Nucleus accumbens (tissue), 56 donors: ENCODE measurements around the gene ATP1A2.

Experiments used
- DNase-seq, 56 donors: peaks; one replicate each; lab custom pipeline; 2025; lab: John Stamatoyannopoulos, UW

The ATP1A2 gene

DNA sequence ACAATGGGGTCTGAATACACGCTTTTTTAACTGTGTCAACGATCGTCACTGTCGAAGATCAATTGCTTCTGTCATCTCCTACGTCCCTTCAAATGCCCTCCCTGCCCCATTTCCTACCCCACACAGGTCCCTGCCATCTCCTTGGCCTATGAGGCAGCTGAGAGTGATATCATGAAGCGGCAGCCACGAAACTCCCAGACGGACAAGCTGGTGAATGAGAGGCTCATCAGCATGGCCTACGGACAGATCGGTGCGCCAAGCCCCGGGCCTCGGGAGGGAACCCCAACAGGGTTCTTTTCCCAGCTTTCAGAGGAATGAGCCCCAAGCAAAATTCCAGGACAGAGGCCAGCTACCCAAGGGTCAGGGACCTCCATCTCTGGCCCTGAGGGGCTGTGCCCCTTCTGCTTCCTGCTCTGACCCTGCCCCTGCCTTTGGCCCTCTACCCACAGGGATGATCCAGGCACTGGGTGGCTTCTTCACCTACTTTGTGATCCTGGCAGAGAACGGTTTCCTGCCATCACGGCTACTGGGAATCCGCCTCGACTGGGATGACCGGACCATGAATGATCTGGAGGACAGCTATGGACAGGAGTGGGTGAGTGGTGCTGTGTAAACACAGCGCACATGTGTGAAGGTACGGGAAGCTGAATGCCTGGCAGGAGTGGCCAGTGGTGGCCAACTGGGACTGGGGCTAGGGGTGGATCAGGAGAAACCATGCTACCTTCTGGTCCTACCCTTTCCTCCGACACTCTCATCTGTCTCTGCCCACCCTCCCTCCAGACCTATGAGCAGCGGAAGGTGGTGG is 20.8 kb downstream of the ATP1A2 start:
- DNase-seq, result no peak

GRCh38 chr1:160136926-160137200 is 21.3 kb downstream of the ATP1A2 start:
- DNase-seq, result no peak

DNA sequence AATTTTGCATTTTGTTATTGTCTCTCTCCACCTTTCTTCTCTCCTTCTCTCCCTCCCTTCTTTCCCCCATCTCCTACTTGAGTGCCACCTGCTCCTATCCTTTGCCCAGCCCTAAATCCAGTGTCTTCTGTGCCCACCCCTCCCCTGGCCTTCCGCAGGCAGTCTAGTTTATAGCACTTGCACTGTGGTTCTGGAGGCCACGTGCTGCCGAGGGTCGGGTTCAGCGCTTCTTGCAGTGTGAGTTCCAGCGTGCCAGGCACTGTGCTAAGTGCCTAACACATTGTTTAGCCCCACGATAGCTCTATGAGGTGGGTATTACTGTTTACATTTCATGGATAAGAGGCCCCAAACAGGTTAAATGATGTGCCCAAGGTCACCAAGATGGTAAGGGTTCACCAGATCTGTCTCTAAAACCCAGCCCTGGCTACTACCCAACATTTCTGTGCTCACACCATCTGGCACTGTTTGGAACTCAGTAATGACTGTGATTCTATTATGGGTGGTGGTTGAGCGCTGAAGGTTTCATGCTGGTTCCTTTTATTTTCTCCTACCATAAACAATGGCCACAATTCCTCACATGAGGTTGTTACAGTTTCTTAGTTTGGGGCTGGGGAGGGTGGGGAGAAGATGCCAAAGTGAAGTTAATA is 21.8 kb downstream of the ATP1A2 start:
- no peak for DNase-seq

GRCh38 chr1:160139840-160140239 is 24.3 kb downstream of the ATP1A2 start:
- no peak for DNase-seq

- DNase-seq, result peak in 2 of 56 donors; percentile 8 to 16
Observed at GRCh38 chr1:160143695-160144094, 28.1 kb downstream of the ATP1A2 start.

GRCh38 chr1:160144921-160145320 is 29.4 kb downstream of the ATP1A2 start:
- DNase-seq, result peak in 6 of 56 donors; percentile 11 to 42 (median 20)

- DNase-seq, result no peak
Observed at GRCh38 chr1:160146107-160146506, 30.5 kb downstream of the ATP1A2 start.

GRCh38 chr1:160148121-160148520 is 32.6 kb downstream of the ATP1A2 start:
- no peak for DNase-seq

DNA sequence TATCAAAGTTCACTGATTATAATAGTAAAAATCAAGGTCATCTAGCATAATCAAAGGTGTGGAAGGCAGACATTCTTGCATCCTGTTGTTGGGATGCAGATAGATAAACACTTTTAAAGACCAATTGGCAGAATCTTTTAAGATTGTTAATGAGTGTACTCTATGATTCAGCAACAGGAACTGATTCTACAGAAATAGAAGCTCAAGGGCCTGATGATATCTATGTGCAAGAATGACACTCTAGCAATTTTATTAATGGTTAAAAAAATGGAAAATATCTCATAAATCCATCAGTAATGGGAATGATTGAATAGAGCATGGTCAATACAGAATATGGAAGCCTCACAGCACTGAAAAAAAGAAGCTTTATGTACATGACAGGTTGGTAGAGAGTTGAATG is 33.7 kb downstream of the ATP1A2 start:
- no peak for DNase-seq

GRCh38 chr1:160149716-160150115 is 34.2 kb downstream of the ATP1A2 start:
- DNase-seq, result no peak

- DNase-seq, result no peak
Observed at GRCh38 chr1:160151303-160151702, 35.7 kb downstream of the ATP1A2 start, which contains the start of gene ATP1A4. ATP1A4 (plus strand) TSS chr1:160151603; CDS start chr1:160152041, 438 bp downstream.

DNA sequence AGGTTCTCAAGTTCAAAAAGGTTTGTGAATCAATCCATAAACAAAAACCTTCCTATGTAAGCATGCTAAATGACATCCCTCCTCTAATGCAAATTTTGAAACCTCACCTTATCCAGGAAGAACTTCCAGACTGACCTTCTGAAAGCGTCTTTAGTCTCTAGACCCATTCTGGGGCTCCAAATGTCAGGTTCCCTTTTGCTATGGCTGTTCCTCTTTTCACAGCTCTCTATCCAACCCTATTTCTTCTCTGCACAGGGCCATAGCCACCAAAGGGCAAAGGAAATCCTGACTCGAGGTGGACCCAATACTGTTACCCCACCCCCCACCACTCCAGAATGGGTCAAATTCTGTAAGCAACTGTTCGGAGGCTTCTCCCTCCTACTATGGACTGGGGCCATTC is 39.2 kb downstream of the ATP1A2 start:
- DNase-seq, result no peak

- DNase-seq, result no peak
Observed at GRCh38 chr1:160156361-160156760, 40.8 kb downstream of the ATP1A2 start.

DNA sequence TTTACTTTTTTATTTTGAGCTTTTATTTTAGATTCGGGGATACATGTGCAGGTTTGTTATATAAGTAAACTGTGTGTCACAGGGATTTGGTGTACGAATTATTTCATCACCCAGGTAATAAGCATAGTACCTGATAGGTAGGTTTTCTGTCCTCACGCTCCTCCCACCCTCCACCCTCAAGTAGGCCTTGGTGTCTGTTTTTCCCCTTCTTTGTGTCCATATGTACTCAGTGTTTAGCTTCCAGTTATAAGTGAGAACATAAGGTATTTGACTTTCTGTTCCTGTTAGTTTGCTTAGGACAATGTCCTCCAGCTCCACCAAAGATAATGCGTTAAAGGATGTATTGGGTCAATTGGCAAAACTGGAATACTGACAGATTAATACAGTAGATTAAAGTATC is 41.6 kb downstream of the ATP1A2 start:
- DNase-seq, result no peak

- no peak for DNase-seq
Observed at GRCh38 chr1:160158031-160158430, 42.5 kb downstream of the ATP1A2 start.

DNA sequence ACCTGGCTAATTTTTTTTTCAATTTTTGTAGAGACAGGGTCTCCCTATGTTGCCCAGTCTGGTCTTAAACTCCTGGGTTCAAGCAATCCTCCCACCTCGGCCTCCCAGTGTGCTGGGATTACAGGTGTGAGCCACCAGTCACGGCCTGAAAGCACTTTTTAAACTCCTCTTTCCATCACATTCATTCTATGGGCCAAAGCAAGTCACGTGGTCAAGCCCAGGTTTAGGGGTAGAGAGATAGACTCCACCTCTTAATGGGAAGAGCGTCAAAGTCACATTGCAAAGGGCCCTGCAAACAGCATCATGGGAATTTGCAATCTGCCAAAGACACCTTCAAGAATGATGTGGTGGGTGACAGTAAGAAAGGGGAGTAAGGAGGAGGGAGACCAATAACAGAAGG is 43.0 kb downstream of the ATP1A2 start:
- no peak for DNase-seq

DNA sequence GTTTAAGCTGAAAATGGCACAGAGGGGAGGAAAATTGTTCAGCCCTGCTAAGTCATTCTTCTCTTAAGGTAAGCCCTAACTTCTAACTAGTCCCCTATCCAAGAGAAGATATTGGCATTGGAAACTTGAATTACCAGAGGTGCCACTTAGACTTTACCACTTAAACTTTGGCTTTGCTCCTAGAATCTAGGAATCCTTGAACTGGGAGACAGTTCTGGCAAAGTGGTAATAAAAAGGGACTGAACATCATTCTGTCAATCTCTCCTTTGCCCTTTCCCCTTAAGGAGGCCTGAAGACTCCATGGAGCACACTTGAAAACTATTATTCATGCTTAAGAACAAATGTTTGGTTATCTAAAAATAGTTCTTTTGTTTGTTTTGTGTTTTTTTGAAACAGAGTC is 44.3 kb downstream of the ATP1A2 start:
- no peak for DNase-seq

GRCh38 chr1:160161965-160162705 is 46.6 kb downstream of the ATP1A2 start:
- DNase-seq, result peak in 21 of 56 donors; percentile 4 to 46 (median 20)

GRCh38 chr1:160162931-160163330 is 47.4 kb downstream of the ATP1A2 start:
- no peak for DNase-seq

- no peak for DNase-seq
Observed at GRCh38 chr1:160163615-160164014, 48.1 kb downstream of the ATP1A2 start.

GRCh38 chr1:160164121-160164520 is 48.6 kb downstream of the ATP1A2 start:
- no peak for DNase-seq
